ENCODE results near the gene MRPS5.
"Not testable (repeated sequence)": the region's sequence is repeated elsewhere in the genome, so short reads cannot be mapped to it uniquely, and the experiment has no call there.

The MRPS5 gene

GRCh38 chr2:95047629-95048510 lies 73.7 kb downstream of the MRPS5 start:
- DNase-seq (ENCODE audit: low spot score), result no peak

- no peak for DNase-seq (ENCODE audit: low spot score)
Observed at GRCh38 chr2:95046371-95047112, 75.1 kb downstream of the MRPS5 start.

GRCh38 chr2:95044601-95045000 lies 77.0 kb downstream of the MRPS5 start:
- no peak for DNase-seq (ENCODE audit: low spot score)

GRCh38 chr2:95043300-95044093 lies 78.1 kb downstream of the MRPS5 start:
- DNase-seq (ENCODE audit: low spot score), result peak; percentile 94

GRCh38 chr2:95042472-95043271 lies 78.9 kb downstream of the MRPS5 start:
- DNase-seq (ENCODE audit: low spot score), result no peak

- no peak for DNase-seq (ENCODE audit: low spot score)
Observed at GRCh38 chr2:95041824-95042442, 79.7 kb downstream of the MRPS5 start.

GRCh38 chr2:95041060-95041823 lies 80.4 kb downstream of the MRPS5 start:
- no peak for DNase-seq (ENCODE audit: low spot score)

- no peak for DNase-seq (ENCODE audit: low spot score)
Observed at GRCh38 chr2:95040426-95040825, 81.2 kb downstream of the MRPS5 start.

GRCh38 chr2:95039978-95040377 lies 81.6 kb downstream of the MRPS5 start:
- DNase-seq (ENCODE audit: low spot score), result no peak

- no peak for DNase-seq (ENCODE audit: low spot score)
Observed at GRCh38 chr2:95039363-95039762, 82.2 kb downstream of the MRPS5 start.

- no peak for DNase-seq (ENCODE audit: low spot score)
Observed at GRCh38 chr2:95038635-95039298, 82.8 kb downstream of the MRPS5 start.

- not testable (repeated sequence) for DNase-seq (ENCODE audit: low spot score)
Observed at GRCh38 chr2:95037841-95038585, 83.6 kb downstream of the MRPS5 start.

GRCh38 chr2:95037384-95037839 lies 84.2 kb downstream of the MRPS5 start:
- no peak for DNase-seq (ENCODE audit: low spot score)

- no peak for DNase-seq (ENCODE audit: low spot score)
Observed at GRCh38 chr2:95036596-95037383, 84.8 kb downstream of the MRPS5 start.

All from globus pallidus (tissue), 1 donor.